ENCODE results near the gene SEMA3A.
A peak's percentile ranks its signal among the peaks of the same experiment; 100 is the strongest.

SEMA3A gene

DNA sequence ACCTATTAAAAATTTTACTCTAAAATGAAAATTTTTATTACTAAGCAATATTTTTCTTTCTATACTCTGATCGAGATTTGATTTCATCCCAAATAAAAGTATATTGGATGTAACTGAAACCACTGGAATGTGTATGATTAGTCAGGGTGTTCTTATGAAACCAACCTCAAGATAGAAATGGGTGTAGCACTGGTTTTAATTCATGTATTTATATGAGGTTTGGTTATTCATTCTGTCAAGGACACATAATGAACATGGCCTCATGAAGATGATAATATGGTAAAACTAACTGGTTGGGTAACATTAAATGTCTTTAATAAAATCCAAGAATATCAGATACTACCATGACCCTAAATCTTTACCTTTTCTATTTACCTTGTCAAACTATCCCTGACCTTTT lies 197.7 kb downstream of the SEMA3A start:
- no peak for DNase-seq

DNA sequence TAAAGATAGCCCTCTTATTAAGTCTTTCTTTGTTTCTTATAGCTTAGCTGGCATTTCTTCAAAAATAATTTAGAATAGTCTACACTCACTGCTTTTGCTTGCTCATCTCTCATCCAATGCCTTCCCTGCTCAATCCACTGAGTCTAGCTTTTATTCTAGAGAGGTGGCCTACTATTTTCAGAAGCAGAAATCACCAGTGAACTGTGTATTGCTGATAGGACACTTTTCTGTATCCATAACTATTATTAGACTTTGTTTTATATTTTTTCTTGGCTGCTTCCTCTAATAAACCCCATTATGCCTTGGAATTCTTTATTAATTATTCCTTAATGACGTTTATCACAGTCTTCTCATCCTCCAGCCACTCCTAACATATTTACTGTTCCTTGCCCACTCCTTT lies 206.8 kb downstream of the SEMA3A start:
- DNase-seq = no peak

- no peak for DNase-seq
Observed at GRCh38 chr7:83985821-83986220, 208.8 kb downstream of the SEMA3A start.

- DNase-seq = no peak
Observed at GRCh38 chr7:83984591-83984990, 210.0 kb downstream of the SEMA3A start.

- no peak for DNase-seq
Observed at GRCh38 chr7:83984076-83984475, 210.5 kb downstream of the SEMA3A start.

DNA sequence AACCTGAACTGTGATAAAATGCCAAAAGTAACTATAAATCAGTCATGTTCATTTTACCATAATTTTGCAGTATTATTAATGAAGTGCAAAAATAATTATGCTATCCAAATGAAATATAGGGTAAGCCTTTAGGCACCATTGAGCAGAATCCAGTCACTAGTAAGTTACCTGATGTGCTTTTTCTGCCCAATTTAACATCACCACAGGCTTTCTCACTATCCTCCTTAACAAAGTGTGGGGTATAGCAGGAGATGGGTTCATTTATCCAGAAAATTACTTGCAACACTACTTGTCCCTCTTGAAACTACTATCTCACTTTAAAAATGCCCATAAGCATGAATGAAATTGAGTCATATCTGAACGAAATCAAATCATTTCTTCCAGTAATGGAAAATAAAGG lies 211.0 kb downstream of the SEMA3A start:
- no peak for DNase-seq

DNA sequence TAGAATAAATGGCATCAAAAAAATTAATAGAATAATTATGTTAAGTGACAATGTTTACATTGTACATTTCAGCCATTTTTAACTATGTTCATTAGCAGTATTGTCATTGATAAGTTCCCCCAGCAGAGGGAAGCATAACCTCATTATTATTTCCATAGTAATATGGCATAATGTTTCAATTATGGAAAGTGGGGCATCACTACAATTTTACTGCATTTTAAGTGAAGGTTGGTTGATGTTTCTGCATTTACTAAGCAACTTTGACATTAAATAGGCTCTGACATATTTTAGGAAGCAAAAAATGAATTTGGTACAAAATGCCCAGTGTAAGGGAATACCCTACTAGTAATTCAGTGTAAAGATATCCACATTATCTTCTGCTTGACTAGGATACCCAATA lies 218.3 kb downstream of the SEMA3A start:
- DNase-seq = peak; percentile 71

GRCh38 chr7:83970081-83970480 lies 224.5 kb downstream of the SEMA3A start:
- DNase-seq = no peak

DNA sequence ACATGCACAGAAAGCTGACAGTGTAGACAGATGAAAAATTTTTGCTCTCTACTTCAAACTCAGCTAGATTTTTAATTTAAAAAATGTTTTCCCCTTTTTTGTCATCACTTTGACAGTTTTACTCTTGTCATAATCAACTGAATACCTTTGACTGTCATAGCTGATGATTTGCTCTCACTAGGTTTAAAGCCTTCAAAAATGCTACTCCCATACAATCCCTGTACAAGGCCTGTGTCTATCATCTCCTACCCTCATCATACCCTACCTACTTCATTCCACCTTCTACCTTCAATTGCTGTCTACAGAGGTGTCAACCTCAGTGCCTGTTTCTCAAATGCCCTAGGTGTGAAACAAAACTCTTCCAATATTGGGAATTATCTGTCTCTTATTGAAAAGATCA lies 230.3 kb downstream of the SEMA3A start:
- DNase-seq = no peak

DNA sequence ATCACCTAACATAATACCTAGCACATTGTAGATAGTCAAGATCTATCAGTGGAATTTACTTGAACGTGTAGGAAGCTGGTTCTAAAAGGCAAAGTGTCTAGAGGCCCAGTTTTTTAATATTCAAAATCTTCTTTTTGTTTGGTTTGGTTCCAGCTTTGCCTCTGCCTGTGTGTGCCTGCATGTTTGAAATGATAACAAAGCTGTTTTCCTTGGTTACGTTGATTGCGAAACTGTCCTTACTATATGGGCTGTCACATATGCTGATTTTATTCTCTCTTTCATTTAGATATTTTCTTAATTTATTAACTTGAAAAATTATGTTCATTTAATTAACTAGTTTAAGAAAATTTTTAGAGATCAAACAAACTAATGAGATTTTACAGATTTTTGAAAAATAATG lies 237.3 kb downstream of the SEMA3A start:
- peak; percentile 36 for DNase-seq

DNA sequence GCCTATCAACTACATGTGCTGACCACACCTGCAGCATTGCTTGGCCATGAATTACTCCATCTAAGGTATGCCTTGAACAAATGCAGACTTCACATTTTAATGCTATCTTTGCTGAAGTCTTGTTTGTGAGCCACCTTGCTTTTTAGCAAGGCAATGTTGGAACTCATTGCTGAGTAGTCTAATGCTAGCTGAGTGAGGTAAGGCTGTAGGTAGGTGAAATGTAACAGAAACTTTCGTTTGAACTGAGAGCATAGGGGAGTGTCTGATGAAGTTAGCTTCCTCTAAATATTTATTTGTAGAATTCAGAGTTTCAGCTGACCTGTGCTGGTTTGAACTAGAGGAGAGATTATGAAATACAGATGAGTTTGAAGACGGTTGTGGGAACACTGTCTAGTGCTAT lies 238.5 kb downstream of the SEMA3A start:
- peak; percentile 29 for DNase-seq

GRCh38 chr7:83952236-83952635 lies 242.4 kb downstream of the SEMA3A start:
- DNase-seq = no peak

- DNase-seq = peak; percentile 61
Observed at GRCh38 chr7:83947260-83947659, 247.3 kb downstream of the SEMA3A start.

DNA sequence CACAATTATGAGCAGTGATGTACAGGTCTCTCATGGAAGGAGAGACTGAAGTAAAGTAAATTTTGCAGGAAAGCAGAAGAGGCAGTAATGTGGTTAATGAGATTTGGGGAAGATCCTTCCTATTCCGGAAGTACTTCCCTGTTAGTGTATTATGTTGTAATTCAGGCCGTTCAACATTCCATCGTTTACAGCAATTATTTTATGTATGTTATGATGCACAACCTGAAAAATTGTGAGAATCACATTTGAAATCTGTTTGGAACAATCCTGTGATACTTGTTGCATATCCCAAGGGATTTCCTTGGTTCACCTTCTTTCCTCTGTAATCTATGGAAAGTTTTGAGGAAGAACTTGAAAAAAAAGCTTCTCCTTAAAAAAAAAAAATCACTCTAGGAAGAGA lies 247.8 kb downstream of the SEMA3A start:
- DNase-seq = no peak

DNA sequence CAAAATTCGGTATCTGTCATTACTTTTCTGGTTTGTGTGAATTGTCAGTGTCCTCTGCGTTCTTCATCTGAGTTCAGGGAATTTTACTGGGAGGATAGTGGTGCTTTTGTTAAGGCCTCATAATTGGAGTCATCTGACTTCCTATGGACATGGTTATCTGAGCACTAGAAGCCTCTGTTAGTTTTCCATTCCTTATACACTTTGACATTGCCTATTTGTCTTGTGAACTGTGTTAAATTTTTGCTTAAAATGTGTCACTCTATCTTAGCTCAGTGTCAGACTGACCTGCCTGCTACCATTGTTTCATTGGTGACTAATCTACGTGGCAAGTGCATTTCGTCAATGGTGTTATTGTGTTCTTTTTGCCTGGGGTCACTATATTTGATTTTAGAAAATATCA lies 253.3 kb downstream of the SEMA3A start:
- DNase-seq = no peak

GRCh38 chr7:83937930-83938329 lies 256.7 kb downstream of the SEMA3A start:
- DNase-seq = no peak

DNA sequence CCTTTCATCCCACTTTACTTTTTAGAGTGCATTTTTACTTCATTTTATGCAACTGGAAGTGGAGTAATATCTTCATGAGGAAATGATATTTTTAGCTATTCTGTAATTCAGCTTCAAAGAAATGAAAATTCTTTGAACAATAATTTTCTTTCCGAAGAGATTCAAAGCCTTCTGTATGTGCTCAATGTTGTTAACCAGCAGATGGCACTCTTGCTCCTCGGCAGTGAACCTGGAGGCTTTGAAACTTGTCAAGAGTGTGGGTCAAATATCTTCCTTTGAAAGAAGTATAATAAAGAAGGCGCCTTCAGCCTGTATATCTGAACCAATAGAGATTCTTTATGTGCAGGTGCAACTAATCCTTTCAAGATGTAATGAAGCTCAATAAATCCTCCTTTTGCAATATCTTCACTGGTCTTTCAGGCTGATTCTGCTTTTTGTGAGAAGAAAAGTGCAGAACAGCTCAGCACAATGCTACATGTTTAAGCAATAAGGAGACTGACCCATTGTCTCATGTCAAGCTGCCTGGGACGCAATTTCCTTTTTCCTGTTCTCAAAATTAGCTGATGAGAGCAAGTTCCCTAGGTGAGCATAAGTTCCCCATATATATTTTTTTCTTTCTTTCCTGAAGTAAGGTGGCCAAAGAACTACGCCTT lies 258.4 kb downstream of the SEMA3A start:
- DNase-seq = peak; percentile 86

DNA sequence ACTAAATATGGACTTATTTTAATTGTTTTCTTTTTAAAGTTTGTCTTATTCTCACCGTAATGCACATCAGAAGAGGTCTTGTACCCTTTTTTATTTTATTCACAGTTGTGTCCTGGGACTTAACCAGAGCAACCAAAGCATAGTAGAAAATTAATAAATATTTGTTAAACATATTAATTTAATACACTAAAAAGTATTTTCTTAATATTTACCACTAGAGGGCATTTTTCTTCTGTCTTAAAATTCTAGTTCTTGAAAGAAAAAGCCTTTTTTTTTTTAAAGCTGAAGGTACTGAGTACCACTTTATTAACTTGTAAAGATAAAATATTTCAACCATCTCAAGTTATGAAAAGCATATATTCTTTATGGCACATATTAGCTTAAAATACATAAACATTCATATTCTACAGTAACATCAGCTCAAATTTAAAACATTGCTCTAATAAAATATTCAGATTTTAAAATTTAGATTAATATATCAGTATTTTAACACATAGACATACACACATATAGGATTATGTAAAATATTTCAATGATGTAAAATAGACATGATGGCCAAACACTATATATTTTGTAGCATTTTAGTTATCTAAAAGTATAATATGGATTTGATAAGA lies 260.4 kb downstream of the SEMA3A start:
- DNase-seq = peak; percentile 40

DNA sequence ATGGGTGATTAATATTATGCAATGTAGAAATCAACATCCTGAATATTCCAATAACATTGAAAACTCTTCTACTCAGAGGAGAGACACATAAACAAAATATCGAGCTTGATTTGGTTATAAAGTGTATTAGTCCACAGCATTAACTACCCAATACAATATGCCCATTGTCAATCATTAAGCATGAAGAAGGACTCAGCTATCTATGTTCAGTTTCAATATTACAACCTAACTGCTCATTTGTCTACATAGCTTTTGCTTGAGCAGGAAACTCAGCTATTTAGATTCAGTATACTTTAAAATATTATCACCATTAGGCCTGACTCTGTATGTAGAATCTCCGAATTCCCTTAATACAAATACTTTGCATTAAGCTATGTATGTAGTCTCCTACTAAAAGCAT lies 262.6 kb downstream of the SEMA3A start:
- DNase-seq = no peak

GRCh38 chr7:83930262-83930661 lies 264.3 kb downstream of the SEMA3A start:
- no peak for DNase-seq

GRCh38 chr7:83925860-83926259 lies 268.7 kb downstream of the SEMA3A start:
- DNase-seq = peak; percentile 12

DNA sequence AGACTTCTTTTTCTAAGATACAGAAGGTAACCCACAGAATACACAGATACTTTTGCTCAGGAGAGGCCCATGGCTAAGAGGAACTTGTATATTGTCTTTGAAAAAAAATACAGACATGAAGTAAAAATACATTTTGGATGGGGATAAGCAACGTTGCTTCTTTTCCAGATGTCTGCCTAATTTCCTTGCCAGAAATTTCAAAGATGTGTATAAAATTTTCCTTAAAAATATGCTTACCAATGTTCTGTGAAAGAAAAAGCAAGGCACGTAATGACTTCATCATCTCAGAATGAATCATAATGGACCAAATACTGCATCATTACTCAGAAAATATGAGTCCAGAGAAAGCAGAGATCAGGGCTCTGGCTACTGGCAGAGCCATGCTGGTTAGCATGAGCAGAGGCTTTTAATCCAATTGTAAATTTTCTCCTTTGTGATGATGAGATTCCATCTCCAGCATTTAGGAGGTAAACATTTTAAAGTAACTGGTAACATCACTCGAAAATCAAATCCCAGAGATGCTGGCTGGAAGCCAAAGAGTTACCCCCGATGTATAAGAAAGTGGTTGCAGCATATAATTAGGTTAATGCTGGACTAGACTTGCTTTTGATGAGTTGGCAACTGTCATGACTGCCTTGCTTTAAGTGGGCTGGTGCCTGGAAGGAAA lies 272.5 kb downstream of the SEMA3A start:
- DNase-seq = no peak

- no peak for DNase-seq
Observed at GRCh38 chr7:83921271-83921940, 273.2 kb downstream of the SEMA3A start.

GRCh38 chr7:83918142-83918541 lies 276.4 kb downstream of the SEMA3A start:
- no peak for DNase-seq
